ENCODE results near the gene VPS13D.

Gene VPS13D

GRCh38 chr1:12506281-12507280, 276.8 kb downstream of the VPS13D start:
- ATAC-seq (replicated peaks; ENCODE audit: extremely low read depth, poor library complexity, severe bottlenecking) (no peak), DNase-seq (ENCODE audit: low spot score in 2 of 2) (no peak)
- Mint-ChIP-seq H3K27me3 (no peaks in the 10 kb centered on the region), H3K4me1 (peaks cover 34% of the 10 kb centered on the region), H3K36me3 (ENCODE audit: insufficient read depth) (peaks cover 36% of the 10 kb centered on the region), H3K4me3 (no peak overlapping the region), H3K9me3 (no peaks in the 10 kb centered on the region), H3K27ac (ENCODE audit: low read depth) (peak overlapping the region; percentile 16)

DNA sequence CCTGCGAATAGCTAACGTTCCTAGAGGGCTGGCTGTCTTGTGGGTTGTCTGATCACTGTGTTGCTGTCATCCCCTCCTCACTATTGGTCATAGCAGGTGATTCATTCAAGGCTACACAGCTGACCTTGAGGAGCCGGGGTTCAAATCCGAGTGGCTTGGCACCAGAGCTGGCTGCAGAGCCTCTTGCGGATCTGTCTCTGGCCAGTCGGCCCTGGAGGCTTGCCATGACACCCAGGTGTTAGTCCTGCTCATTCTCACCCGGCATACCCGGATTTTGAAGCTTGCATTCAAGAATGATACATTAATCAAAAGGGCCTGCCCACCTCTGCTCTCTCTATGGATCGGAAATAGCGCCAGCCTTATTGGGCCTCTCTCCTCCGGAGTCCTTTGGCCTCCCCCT, 277.8 kb downstream of the VPS13D start:
- Mint-ChIP-seq H3K9me3 (peaks cover 1% of the 10 kb centered on the region), H3K27me3 (no peaks in the 10 kb centered on the region), H3K4me1 (peaks cover 28% of the 10 kb centered on the region), H3K27ac (ENCODE audit: low read depth) (no peak overlapping the region), H3K36me3 (ENCODE audit: insufficient read depth) (peaks cover 32% of the 10 kb centered on the region), H3K4me3 (no peak overlapping the region)
- no peak for DNase-seq (ENCODE audit: low spot score in 2 of 2)
- no peak for ATAC-seq (replicated peaks; ENCODE audit: extremely low read depth, poor library complexity, severe bottlenecking)

DNA sequence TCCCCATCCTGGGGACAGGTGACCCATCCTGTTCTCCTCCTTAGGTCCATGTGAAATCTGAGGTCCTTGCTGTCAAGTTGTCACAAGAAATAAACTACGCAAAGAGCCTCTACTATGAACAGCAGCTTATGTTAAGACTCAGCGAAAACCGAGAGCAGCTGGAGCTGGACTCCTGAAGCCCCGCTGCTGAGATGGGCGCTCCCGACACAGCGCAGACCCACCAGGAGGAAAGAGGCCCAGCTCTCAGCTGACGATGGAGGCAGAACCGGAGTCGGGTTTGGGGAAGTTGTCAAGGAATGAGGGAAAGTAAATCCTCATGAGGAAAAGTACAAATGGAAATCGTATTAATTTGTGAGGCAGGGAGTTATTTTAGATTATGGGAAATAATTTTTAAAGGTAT, 279.0 kb downstream of the VPS13D start:
- Mint-ChIP-seq H3K27ac (ENCODE audit: low read depth) (peak overlapping the region; percentile 86), H3K4me1 (peaks cover 28% of the 10 kb centered on the region)

DNA sequence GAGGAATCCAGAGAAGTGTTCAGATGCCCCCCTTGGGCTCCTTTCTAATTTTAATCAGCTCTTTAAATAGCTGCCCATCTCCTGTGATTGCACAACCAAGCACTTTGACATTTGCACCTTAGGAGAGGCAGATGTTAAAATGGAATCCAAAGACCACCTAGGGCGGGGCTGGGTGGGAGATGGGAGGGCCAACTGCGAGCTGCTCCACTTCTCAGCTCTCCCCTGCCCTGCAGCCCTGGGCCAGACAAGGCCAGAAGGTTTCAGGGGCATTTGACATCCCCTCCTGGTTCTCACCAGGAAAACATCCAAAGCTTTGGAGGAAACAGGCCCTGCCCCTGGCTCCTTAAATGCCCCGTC, 281.3 kb downstream of the VPS13D start:
- DNase-seq (ENCODE audit: low spot score in 2 of 2), result no peak
- Mint-ChIP-seq H3K4me1 (peaks cover 28% of the 10 kb centered on the region), H3K36me3 (ENCODE audit: insufficient read depth) (peaks cover 26% of the 10 kb centered on the region), H3K9me3 (peaks cover 5% of the 10 kb centered on the region), H3K27me3 (no peaks in the 10 kb centered on the region), H3K4me3 (peak overlapping the region; percentile 52), H3K27ac (ENCODE audit: low read depth) (peak overlapping the region; percentile 86)
- no peak for ATAC-seq (replicated peaks; ENCODE audit: extremely low read depth, poor library complexity, severe bottlenecking)

More for the DNA sequence above, 279.0 kb downstream of the VPS13D start:
- H3K9me3 Mint-ChIP-seq, result peaks cover 5% of the 10 kb centered on the region
- DNase-seq (ENCODE audit: low spot score in 2 of 2), result no peak
- no peak for ATAC-seq (replicated peaks; ENCODE audit: extremely low read depth, poor library complexity, severe bottlenecking)
- no peaks in the 10 kb centered on the region for H3K27me3 Mint-ChIP-seq
- H3K4me3 Mint-ChIP-seq, result no peak overlapping the region
- peaks cover 30% of the 10 kb centered on the region for H3K36me3 Mint-ChIP-seq (ENCODE audit: insufficient read depth)

DNA sequence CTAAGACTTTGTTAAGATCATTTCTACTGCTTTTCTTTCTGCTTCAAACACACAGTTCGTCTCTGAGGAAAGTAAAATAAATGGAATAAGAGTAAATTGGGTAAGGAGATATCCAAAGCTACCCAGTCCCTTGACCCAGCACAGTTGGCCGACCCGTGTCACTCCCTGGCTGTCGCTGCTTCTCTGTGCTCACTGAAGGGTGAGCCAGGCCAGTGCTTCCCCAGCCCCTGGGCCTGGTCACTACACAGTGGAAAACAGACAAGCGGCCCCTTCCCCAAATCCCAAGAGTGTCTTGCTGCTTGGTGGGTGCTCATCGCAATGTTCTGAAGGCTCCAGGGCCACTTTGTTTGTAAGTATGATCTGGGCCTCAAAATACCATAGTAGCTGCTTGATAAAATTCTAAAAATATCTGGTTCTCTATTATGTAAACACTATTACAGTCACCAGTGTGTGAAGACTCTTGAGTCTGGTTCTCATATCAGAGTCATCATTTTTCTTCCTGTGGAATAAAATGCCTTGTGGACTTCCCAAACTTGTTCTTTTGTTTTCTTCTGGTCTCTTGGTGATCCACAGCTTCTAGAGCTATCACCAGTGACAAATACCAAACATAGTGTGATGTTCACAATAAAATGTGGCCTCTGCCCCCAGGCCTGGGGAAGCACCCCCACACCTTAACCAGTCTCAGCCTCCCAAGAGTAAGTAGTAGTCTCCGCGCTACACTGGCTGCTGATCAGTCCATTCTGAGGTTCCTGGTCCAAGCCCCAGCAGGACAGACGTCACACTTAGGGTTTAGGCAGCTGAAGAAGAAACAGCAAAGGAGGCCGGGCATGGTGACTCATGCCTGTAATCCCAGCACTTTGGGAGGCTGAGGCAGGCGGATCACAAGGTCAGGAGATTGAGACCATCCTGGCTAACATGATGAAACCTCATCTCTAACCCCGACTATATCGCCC, 282.0 kb downstream of the VPS13D start:
- peaks cover 28% of the 10 kb centered on the region for H3K4me1 Mint-ChIP-seq
- peaks cover 21% of the 10 kb centered on the region for H3K36me3 Mint-ChIP-seq (ENCODE audit: insufficient read depth)
- peak overlapping the region; percentile 86 for H3K27ac Mint-ChIP-seq (ENCODE audit: low read depth)
- peaks cover 5% of the 10 kb centered on the region for H3K9me3 Mint-ChIP-seq
- no peaks in the 10 kb centered on the region for H3K27me3 Mint-ChIP-seq
- no peak for ATAC-seq (replicated peaks; ENCODE audit: extremely low read depth, poor library complexity, severe bottlenecking)
- H3K4me3 Mint-ChIP-seq, result no peak overlapping the region
- no peak for DNase-seq (ENCODE audit: low spot score in 2 of 2)

DNA sequence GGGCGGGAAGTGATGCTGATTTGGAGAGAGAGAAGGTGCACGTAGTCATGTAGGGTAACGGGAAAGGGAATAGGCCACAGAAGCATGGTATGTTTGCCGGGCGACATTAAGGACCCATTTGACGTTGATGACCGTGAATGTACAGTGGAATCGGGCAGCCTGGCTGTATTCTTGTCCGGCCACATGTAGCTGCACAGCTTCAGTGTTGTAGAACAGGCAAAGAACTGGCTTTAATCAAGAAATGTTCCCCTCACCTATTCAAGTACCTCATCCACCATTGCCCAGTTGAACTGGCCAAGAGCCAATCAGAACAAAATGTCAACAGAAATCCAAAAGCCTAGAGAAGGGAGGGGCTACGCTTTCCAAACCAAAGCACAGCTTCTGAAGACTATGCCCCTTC, 283.4 kb downstream of the VPS13D start:
- peaks cover 33% of the 10 kb centered on the region for H3K4me1 Mint-ChIP-seq
- peaks cover 5% of the 10 kb centered on the region for H3K9me3 Mint-ChIP-seq
- H3K27me3 Mint-ChIP-seq, result no peaks in the 10 kb centered on the region
- ATAC-seq (replicated peaks; ENCODE audit: extremely low read depth, poor library complexity, severe bottlenecking) (no peak), DNase-seq (ENCODE audit: low spot score in 2 of 2) (no peak)
- peaks cover 19% of the 10 kb centered on the region for H3K36me3 Mint-ChIP-seq (ENCODE audit: insufficient read depth)
- H3K27ac Mint-ChIP-seq (ENCODE audit: low read depth), result peak overlapping the region; percentile 58
- H3K4me3 Mint-ChIP-seq, result no peak overlapping the region

DNA sequence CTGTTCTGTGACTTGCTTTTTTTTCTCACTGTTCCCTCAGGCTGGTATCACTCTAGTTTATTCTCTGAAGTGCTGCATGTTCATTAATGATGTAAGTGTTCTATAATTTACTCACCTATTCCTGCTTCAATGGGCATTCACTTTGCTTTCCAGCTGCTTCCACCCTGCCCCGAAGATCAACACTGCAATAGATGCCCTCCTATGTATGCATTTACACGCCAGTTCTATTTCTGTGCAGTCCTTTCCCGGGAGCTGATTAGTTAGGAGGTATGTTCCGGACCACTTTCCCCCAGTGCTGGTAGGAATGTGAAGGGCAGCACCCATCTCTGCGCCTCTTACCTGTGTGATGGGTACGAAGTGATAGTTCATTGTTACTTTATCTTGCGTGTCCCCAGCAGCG, 284.8 kb downstream of the VPS13D start:
- DNase-seq (ENCODE audit: low spot score in 2 of 2), result no peak
- Mint-ChIP-seq H3K4me1 (peaks cover 38% of the 10 kb centered on the region), H3K9me3 (peaks cover 5% of the 10 kb centered on the region), H3K27me3 (peaks cover 7% of the 10 kb centered on the region), H3K4me3 (no peak overlapping the region), H3K27ac (ENCODE audit: low read depth) (no peak overlapping the region), H3K36me3 (ENCODE audit: insufficient read depth) (peaks cover 14% of the 10 kb centered on the region)
- no peak for ATAC-seq (replicated peaks; ENCODE audit: extremely low read depth, poor library complexity, severe bottlenecking)

DNA sequence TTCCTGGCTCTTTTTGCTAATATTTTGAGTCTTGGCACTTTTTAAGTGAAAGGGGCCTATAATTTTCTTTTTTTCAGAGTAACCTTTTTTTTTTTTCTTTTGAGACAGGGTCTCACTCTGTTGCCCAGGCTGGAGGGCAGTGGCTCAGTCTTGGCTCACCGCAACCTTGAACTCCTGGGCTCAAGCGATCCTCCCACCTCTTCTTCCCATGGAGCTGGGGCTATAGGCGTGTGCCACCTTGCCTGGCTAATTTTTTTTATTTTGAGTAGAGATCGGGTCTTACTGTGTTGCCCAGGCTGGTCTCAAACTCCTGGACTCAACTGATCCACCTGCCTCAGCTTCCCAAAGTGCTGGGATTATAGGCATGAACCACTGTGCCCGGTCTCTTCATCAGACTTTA, 285.4 kb downstream of the VPS13D start:
- peaks cover 7% of the 10 kb centered on the region for H3K27me3 Mint-ChIP-seq
- peaks cover 11% of the 10 kb centered on the region for H3K36me3 Mint-ChIP-seq (ENCODE audit: insufficient read depth)

GRCh38 chr1:12516741-12517140, 286.9 kb downstream of the VPS13D start:
- Mint-ChIP-seq H3K9me3 (peaks cover 5% of the 10 kb centered on the region), H3K27me3 (peaks cover 7% of the 10 kb centered on the region), H3K27ac (ENCODE audit: low read depth) (no peak overlapping the region), H3K4me3 (no peak overlapping the region), H3K4me1 (peaks cover 26% of the 10 kb centered on the region), H3K36me3 (ENCODE audit: insufficient read depth) (peaks cover 8% of the 10 kb centered on the region)
- ATAC-seq (replicated peaks; ENCODE audit: extremely low read depth, poor library complexity, severe bottlenecking) (no peak), DNase-seq (ENCODE audit: low spot score in 2 of 2) (no peak)

More for the DNA sequence above, 285.4 kb downstream of the VPS13D start:
- H3K4me1 Mint-ChIP-seq, result peaks cover 34% of the 10 kb centered on the region
- no peak overlapping the region for H3K4me3 Mint-ChIP-seq
- DNase-seq (ENCODE audit: low spot score in 2 of 2), result no peak
- no peak overlapping the region for H3K27ac Mint-ChIP-seq (ENCODE audit: low read depth)
- peaks cover 5% of the 10 kb centered on the region for H3K9me3 Mint-ChIP-seq
- no peak for ATAC-seq (replicated peaks; ENCODE audit: extremely low read depth, poor library complexity, severe bottlenecking)

- Mint-ChIP-seq H3K27me3 (peaks cover 7% of the 10 kb centered on the region), H3K9me3 (no peaks in the 10 kb centered on the region), H3K4me1 (peaks cover 20% of the 10 kb centered on the region), H3K36me3 (ENCODE audit: insufficient read depth) (peaks cover 4% of the 10 kb centered on the region), H3K27ac (ENCODE audit: low read depth) (no peak overlapping the region), H3K4me3 (no peak overlapping the region)
- ATAC-seq (replicated peaks; ENCODE audit: extremely low read depth, poor library complexity, severe bottlenecking) (peak; percentile 43), DNase-seq (ENCODE audit: low spot score in 2 of 2) (no peak)
Observed at GRCh38 chr1:12518931-12519692, 289.3 kb downstream of the VPS13D start.

DNA sequence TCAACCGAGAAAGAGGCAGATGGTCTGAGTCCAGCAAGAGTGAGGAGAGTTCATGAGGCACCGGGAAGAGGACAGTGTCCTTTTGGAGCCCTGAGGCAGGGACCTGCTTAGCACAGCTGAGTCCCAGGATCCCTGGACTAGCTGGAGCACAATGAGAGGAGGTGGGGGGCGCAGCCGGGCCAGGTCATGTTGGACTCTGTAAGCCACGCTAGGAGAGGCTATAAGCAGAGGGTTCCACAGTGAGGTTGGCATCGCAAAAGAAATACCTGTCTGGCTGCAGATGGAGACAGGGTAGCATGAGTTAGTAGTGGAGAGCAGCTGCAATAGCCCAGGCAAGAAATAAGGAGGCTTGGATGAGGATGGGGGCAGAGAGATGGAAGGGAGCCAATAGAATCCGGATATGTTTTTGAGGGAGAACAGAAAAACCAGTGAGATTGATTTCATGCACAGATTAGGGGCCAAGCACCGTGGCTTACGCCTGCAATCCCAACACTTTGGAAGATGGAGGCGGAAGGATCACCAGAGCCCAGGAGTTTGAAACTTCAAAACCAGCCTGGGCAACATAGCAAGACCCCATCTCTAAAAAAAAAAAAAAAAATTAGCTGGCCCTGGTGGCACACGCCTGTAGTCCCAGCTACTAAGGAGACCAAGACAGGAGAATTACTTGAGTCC, 290.0 kb downstream of the VPS13D start:
- ATAC-seq (replicated peaks; ENCODE audit: extremely low read depth, poor library complexity, severe bottlenecking) (no peak), DNase-seq (ENCODE audit: low spot score in 2 of 2) (no peak)
- no peak overlapping the region for H3K4me3 Mint-ChIP-seq
- no peak overlapping the region for H3K27ac Mint-ChIP-seq (ENCODE audit: low read depth)
- H3K9me3 Mint-ChIP-seq, result no peaks in the 10 kb centered on the region
- H3K27me3 Mint-ChIP-seq, result peaks cover 7% of the 10 kb centered on the region
- peaks cover 20% of the 10 kb centered on the region for H3K4me1 Mint-ChIP-seq
- peaks cover 2% of the 10 kb centered on the region for H3K36me3 Mint-ChIP-seq (ENCODE audit: insufficient read depth)
